ENCODE results near the gene MTHFD2L.

DNA sequence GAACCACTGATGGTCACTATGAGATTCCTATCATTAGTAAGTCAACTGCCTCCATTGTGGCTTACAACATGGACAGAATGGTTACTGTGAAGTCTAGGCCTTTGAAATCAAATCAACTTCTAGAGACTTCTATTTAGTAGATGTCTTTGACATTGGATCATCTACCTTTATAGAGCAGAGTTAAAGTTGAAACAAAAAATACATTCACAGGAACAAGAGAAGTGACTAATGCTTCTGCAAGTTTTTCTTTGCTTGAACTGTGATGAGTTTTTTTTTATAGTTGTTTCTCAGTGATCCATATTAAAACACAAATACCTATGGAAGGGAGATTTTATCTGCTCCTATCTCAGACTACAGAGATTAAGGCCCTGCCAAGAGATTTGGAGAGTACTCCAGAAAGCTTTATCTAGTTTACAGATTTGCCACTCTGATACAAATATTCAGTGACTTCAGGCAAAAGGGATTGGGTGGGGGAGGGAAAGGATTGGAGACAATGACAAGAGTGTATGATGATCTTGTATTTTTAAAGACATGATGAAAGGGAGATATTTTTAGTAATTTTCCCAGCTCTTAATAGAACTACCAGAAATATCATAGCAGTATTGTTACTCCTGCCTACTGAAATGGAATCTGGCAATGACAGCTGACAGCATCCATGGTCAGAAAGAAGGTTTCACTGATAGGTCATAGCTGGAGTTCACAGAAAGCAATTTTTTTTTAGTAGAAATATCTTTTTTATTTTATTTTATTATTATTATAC lies 134.4 kb downstream of the MTHFD2L start:
- TF ChIP-seq, protein P1, sequence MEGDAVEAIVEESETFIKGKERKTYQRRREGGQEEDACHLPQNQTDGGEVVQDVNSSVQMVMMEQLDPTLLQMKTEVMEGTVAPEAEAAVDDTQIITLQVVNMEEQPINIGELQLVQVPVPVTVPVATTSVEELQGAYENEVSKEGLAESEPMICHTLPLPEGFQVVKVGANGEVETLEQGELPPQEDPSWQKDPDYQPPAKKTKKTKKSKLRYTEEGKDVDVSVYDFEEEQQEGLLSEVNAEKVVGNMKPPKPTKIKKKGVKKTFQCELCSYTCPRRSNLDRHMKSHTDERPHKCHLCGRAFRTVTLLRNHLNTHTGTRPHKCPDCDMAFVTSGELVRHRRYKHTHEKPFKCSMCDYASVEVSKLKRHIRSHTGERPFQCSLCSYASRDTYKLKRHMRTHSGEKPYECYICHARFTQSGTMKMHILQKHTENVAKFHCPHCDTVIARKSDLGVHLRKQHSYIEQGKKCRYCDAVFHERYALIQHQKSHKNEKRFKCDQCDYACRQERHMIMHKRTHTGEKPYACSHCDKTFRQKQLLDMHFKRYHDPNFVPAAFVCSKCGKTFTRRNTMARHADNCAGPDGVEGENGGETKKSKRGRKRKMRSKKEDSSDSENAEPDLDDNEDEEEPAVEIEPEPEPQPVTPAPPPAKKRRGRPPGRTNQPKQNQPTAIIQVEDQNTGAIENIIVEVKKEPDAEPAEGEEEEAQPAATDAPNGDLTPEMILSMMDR (IDR thresholded peaks at IDR 0.05; ENCODE audit: poor library complexity), result no peak
- TF ChIP-seq EZH2 (IDR thresholded peaks at IDR 0.05; ENCODE audit: borderline replicate concordance) (no peak), EZH2phosphoT487 (IDR thresholded peaks at IDR 0.05; ENCODE audit: low read depth, severe bottlenecking, unreplicated experiment) (no peak)
